PC-9 (cell line): ENCODE measurements around the gene HIC1.

Experiments used
- EZH2 ChIP-seq: fragments of 200-600 bp; sonication (generic); IDR thresholded peaks from 2 replicates; pipeline ENCODE4 v1.8.0; 2017; ENCODE audit warnings: antibody characterized with exemption, low read depth
- TF ChIP-seq, protein P1 (sequence below): fragments of 200-600 bp; sonication (generic); conservative IDR thresholded peaks from 2 replicates; pipeline ENCODE4 v1.6.1; 2017; ENCODE audit warnings: mixed run types, antibody characterized with exemption, mild to moderate bottlenecking, moderate library complexity

DNA sequence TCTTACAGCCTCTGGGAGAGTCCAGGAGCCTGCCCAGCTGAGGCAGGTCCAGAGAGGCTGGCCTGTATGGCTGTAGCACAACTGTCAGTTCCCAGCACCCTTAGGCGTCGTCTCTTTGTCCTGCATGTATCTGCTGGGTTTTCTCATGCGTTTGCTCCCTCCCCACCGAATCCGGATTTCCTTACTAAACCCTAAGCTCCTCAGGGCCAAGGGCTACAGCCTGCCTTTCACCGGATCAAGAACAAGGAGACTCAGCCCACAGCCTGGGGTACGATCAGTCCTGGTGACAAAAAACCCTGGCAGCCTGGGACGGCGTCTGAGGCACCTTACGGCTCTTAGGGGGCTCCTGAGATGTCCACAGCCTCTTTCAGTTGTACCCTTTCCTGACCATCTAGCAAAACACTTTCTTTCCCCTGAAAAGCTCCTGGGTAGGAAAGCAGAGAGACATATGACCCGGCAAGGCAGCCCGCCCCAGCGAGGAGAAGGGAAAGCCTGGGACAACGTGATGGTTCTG lies 12.2 kb downstream of the HIC1 start:
- TF ChIP-seq, protein P1, sequence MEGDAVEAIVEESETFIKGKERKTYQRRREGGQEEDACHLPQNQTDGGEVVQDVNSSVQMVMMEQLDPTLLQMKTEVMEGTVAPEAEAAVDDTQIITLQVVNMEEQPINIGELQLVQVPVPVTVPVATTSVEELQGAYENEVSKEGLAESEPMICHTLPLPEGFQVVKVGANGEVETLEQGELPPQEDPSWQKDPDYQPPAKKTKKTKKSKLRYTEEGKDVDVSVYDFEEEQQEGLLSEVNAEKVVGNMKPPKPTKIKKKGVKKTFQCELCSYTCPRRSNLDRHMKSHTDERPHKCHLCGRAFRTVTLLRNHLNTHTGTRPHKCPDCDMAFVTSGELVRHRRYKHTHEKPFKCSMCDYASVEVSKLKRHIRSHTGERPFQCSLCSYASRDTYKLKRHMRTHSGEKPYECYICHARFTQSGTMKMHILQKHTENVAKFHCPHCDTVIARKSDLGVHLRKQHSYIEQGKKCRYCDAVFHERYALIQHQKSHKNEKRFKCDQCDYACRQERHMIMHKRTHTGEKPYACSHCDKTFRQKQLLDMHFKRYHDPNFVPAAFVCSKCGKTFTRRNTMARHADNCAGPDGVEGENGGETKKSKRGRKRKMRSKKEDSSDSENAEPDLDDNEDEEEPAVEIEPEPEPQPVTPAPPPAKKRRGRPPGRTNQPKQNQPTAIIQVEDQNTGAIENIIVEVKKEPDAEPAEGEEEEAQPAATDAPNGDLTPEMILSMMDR = no peak
- no peak for TF ChIP-seq EZH2
